ENCODE results near the gene EXTL2. TPM values are rescaled to one million over a fixed set of nuclear protein-coding genes. Genes with fewer than 3 reads are reported as not detected.

EXTL2 gene
- total RNA-seq, 1 experiment from 2014 or later, result 41.0 TPM

- Mint-ChIP-seq H3K4me3 (no peak overlapping the region), H3K27ac (no peak overlapping the region), H3K36me3 (peaks cover 28% of the 10 kb centered on the region), H3K4me1 (no peaks in the 10 kb centered on the region), H3K27me3 (ENCODE audit: low read depth) (no peaks in the 10 kb centered on the region), H3K9me3 (0 out of 2 replicates have a peak, but pooled peaks cover 3% of the 10 kb centered on the region)
- ChIA-PET CTCF (no interaction called here), POLR2A (no interaction called here)
- DNase-seq (ENCODE audit: low spot score), result no peak
- ATAC-seq, result no peak
- no peak for TF ChIP-seq HMGA2 (CRISPR knock-in tag; IDR thresholded peaks at IDR 0.05)
- TF ChIP-seq ZNF416 (CRISPR knock-in tag; IDR thresholded peaks at IDR 0.05), result no peak
Measured at GRCh38 chr1:100924991-100925390, 30.3 kb upstream of the EXTL2 start.

GRCh38 chr1:100924212-100924611 is 29.6 kb upstream of the EXTL2 start:
- no peak overlapping the region for H3K27ac Mint-ChIP-seq
- ATAC-seq (no peak), DNase-seq (ENCODE audit: low spot score) (no peak)
- no peaks in the 10 kb centered on the region for H3K27me3 Mint-ChIP-seq (ENCODE audit: low read depth)
- H3K4me1 Mint-ChIP-seq, result no peaks in the 10 kb centered on the region
- ChIA-PET POLR2A (no interaction called here), CTCF (no interaction called here)
- TF ChIP-seq IRF2 (CRISPR knock-in tag; IDR thresholded peaks at IDR 0.05; ENCODE audit: borderline replicate concordance, low read depth), result no peak
- TF ChIP-seq STAT6 (CRISPR knock-in tag; conservative IDR thresholded peaks at IDR 0.05; ENCODE audit: low read depth), result no peak
- no peak for TF ChIP-seq FOXK1 (CRISPR knock-in tag; IDR thresholded peaks at IDR 0.05)
- no peak for TF ChIP-seq NR2C2 (CRISPR knock-in tag; IDR thresholded peaks at IDR 0.05)
- TF ChIP-seq JUN (CRISPR knock-in tag; IDR thresholded peaks at IDR 0.05), result no peak
- no peak for TF ChIP-seq TCF7 (CRISPR knock-in tag; IDR thresholded peaks at IDR 0.05; ENCODE audit: low read depth)
- TF ChIP-seq CBFB (CRISPR knock-in tag; IDR thresholded peaks at IDR 0.05; ENCODE audit: low read depth), result no peak
- TF ChIP-seq ZNF671 (CRISPR knock-in tag; IDR thresholded peaks at IDR 0.05), result no peak
- TF ChIP-seq CREB1 (CRISPR knock-in tag; IDR thresholded peaks at IDR 0.05), result no peak
- TF ChIP-seq CREM (CRISPR knock-in tag; IDR thresholded peaks at IDR 0.05), result no peak
- no peak for TF ChIP-seq ZMAT4 (CRISPR knock-in tag; IDR thresholded peaks at IDR 0.05)
- TF ChIP-seq ZBTB43 (CRISPR knock-in tag; IDR thresholded peaks at IDR 0.05), result no peak
- no peak for TF ChIP-seq USF2 (CRISPR knock-in tag; IDR thresholded peaks at IDR 0.05)
- TF ChIP-seq ZSCAN18 (CRISPR knock-in tag; IDR thresholded peaks at IDR 0.05), result no peak
- TF ChIP-seq ZNF232 (CRISPR knock-in tag; IDR thresholded peaks at IDR 0.05), result no peak
- no peak for TF ChIP-seq TEAD4 (CRISPR knock-in tag; IDR thresholded peaks at IDR 0.05)
- TF ChIP-seq ZNF416 (CRISPR knock-in tag; IDR thresholded peaks at IDR 0.05), result no peak
- no peak for TF ChIP-seq SMAD3 (CRISPR knock-in tag; IDR thresholded peaks at IDR 0.05; ENCODE audit: borderline replicate concordance)
- TF ChIP-seq ERG (CRISPR knock-in tag; IDR thresholded peaks at IDR 0.05), result no peak
- no peak overlapping the region for H3K4me3 Mint-ChIP-seq
- 0 out of 2 replicates have a peak, but pooled peaks cover 3% of the 10 kb centered on the region for H3K9me3 Mint-ChIP-seq
- peaks cover 28% of the 10 kb centered on the region for H3K36me3 Mint-ChIP-seq
